Common myeloid progenitor, CD34-positive (primary cell): ENCODE data around the gene SDCCAG8.

Experiments
- CTCF ChIA-PET: fragments of 350-600 bp; sonication (Branson Sonifier 250); formaldehyde crosslinking; loops from one replicate; lab custom pipeline; 2021; ENCODE audit warnings: antibody characterized with exemption; lab: Charles Lee
- POLR2A ChIA-PET: fragments of 350-600 bp; sonication (Branson Sonifier 250); formaldehyde crosslinking; loops from one replicate; lab custom pipeline; 2021; ENCODE audit warnings: antibody characterized with exemption; lab: Charles Lee
- DNase-seq, 3 donors: peaks; one replicate each; pipeline versions ENCODE4 v3.0.0 to v3.0.0-alpha.2; 2013
- H3K27ac ChIP-seq, 2 experiments: 1 replicate in 1 of 2; 2 replicates in 1 of 2; pipeline ENCODE4 v1.7.0; 2013; ENCODE audit warnings: inconsistent platforms in 2 of 2, low read length in 2 of 2, mild to moderate bottlenecking in 2 of 2, low read depth in 1 of 2, moderate library complexity in 1 of 2; ENCODE audit not compliant: severe bottlenecking in 2 of 2, insufficient read depth in 1 of 2, poor library complexity in 1 of 2
- H3K27me3 ChIP-seq, 5 experiments: replicated peaks in 2 of 5; 1 replicate in 3 of 5; 2 replicates in 2 of 5; pipeline versions ENCODE4 v1.6.1 to v1.7.0; 2013; ENCODE audit warnings: low read length in 4 of 5, mild to moderate bottlenecking in 2 of 5, moderate library complexity in 2 of 5, inconsistent platforms in 1 of 5; ENCODE audit not compliant: insufficient read depth in 5 of 5, control insufficient read depth in 4 of 5
- H3K36me3 ChIP-seq, 4 experiments: 1 replicate in 2 of 4; 2 replicates in 2 of 4; pipeline versions ENCODE4 v1.6.1 to v1.7.0; 2013; ENCODE audit warnings: low read length in 3 of 4, control low read depth in 1 of 4, mild to moderate bottlenecking in 1 of 4; ENCODE audit not compliant: control insufficient read depth in 4 of 4, insufficient read depth in 4 of 4
- H3K4me1 ChIP-seq, 4 experiments: 1 replicate in 3 of 4; 2 replicates in 1 of 4; pipeline versions ENCODE4 v1.6.1 to v1.7.1; 2013; ENCODE audit warnings: low read length in 3 of 4, mild to moderate bottlenecking in 3 of 4, control low read depth in 1 of 4, inconsistent platforms in 1 of 4, moderate library complexity in 1 of 4; ENCODE audit not compliant: control insufficient read depth in 4 of 4, insufficient read depth in 4 of 4; ENCODE audit errors: control extremely low read depth in 1 of 4
- H3K4me3 ChIP-seq, 7 experiments: 1 replicate in 4 of 7; 2 replicates in 3 of 7; pipeline versions ENCODE4 v1.5.1 to v1.7.0; 2013; ENCODE audit warnings: mild to moderate bottlenecking in 7 of 7, low read length in 6 of 7, moderate library complexity in 6 of 7, inconsistent platforms in 2 of 7, low read depth in 2 of 7, control low read depth in 1 of 7; ENCODE audit not compliant: insufficient read depth in 4 of 7, control insufficient read depth in 1 of 7; ENCODE audit errors: extremely low read depth in 1 of 7
- H3K9me3 ChIP-seq, 5 experiments: 1 replicate in 4 of 5; 2 replicates in 1 of 5; pipeline versions ENCODE4 v1.6.1 to v1.7.1; 2013; ENCODE audit warnings: low read length in 4 of 5, mild to moderate bottlenecking in 2 of 5, inconsistent platforms in 1 of 5, low read depth in 1 of 5, moderate library complexity in 1 of 5; ENCODE audit not compliant: control insufficient read depth in 4 of 5, insufficient read depth in 2 of 5; ENCODE audit errors: control extremely low read depth in 1 of 5
- WGBS: methylation state at CpG from one replicate; pipeline ENCODE4 v1.1.5; 2013; ENCODE audit not compliant: insufficient coverage; 5-methylcytosine and 5-hydroxymethylcytosine counted together

The SDCCAG8 gene

DNA sequence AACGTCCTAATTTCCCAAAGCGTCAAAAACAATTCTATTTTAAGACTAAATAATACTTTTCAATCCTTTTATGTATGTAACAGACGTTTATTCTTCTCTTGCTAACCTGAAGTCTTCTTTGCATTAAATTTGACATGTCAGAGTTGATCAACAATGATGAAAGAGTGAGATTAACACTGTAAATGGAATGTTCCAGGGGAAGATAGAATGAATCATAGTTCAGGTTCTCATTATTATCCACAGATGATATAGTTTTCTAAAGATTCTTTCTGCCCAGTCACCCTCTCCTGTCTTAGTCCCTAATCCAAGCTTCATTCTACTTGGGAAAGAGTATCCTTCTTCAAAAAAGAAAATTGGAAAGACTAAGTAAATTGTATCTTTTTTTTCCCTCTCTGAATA is 38.9 kb downstream of the SDCCAG8 start:
- ChIA-PET POLR2A (no interaction called here), CTCF (no interaction called here)
- no peak for DNase-seq
- no CpG with 5 or more reads among the region's 3 CpGs for WGBS
- Histone ChIP-seq H3K4me3 (no peak overlapping the region), H3K27ac (no peak overlapping the region), H3K27me3 (no peaks in the 10 kb centered on the region), H3K36me3 (peaks cover 16 to 66% (median 26%) of the 10 kb centered on the region in 4 experiments), H3K9me3 (peaks cover 4 to 18% (median 5%) of the 10 kb centered on the region in 5 experiments), H3K4me1 (peaks cover 0 to 15% (median 7%) of the 10 kb centered on the region in 4 experiments)

DNA sequence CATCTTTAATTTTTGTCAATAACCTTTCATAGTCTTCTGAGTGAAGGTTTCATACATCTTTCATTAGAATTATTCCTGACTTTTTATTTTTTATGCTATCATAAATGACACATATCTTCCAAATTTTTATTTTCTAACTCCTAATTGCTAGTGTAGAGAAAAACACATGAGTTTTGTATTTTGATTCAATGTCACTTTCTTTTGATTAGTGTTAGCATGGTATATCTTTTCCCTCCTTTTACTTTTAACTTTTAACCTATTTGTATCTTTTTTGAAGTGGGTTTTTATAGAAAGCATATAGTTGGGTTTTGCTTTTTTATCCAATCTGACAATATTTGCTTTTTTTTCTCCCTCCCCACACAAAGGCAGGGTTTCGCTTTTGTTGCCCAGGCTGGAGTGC is 43.2 kb downstream of the SDCCAG8 start:
- no peak overlapping the region for H3K27ac ChIP-seq
- ChIA-PET POLR2A (no interaction called here), CTCF (no interaction called here)
- H3K4me3 ChIP-seq = no peak overlapping the region
- WGBS = 100% methylated on average over 1 of the region's 1 CpG
- no peaks in the 10 kb centered on the region for H3K4me1 ChIP-seq
- no peak for DNase-seq
- peaks cover 0 to 19% (median 4%) of the 10 kb centered on the region in 5 experiments for H3K9me3 ChIP-seq
- peaks cover 18 to 63% (median 24%) of the 10 kb centered on the region in 4 experiments for H3K36me3 ChIP-seq
- H3K27me3 ChIP-seq = no peaks in the 10 kb centered on the region

DNA sequence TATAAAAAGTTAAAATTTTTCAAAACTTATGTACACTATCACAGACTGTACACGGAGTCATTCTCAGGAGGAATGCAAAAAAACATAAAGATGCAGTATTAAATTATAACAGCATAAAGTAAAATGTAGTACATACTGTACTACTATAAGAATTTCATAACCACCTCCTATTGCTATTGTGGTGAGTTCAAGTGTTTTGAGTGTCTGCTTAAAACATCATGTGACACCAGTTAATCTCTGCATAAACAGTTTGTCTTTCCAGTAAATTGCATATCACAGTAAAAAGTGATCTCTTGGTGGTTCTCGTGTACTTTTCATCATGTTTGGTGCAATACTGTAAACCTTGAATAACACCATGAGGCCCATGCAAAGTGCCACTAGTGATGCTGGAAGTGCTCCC is 45.2 kb downstream of the SDCCAG8 start:
- Histone ChIP-seq H3K4me3 (no peak overlapping the region), H3K9me3 (peaks cover 0 to 16% (median 4%) of the 10 kb centered on the region in 5 experiments), H3K27me3 (no peaks in the 10 kb centered on the region), H3K4me1 (no peaks in the 10 kb centered on the region), H3K36me3 (peaks cover 16 to 50% (median 25%) of the 10 kb centered on the region in 4 experiments), H3K27ac (no peak overlapping the region)
- POLR2A ChIA-PET = no interaction called here
- CTCF ChIA-PET = no interaction called here
- 100% methylated on average over 1 of the region's 2 CpGs for WGBS
- no peak for DNase-seq

GRCh38 chr1:243311809-243312208 is 56.0 kb downstream of the SDCCAG8 start:
- DNase-seq = no peak
- WGBS = no CpG with 5 or more reads among the region's 1 CpG
- Histone ChIP-seq H3K4me3 (no peak overlapping the region), H3K4me1 (peaks cover 0 to 6% (median 0%) of the 10 kb centered on the region in 4 experiments), H3K27ac (no peak overlapping the region), H3K27me3 (no peaks in the 10 kb centered on the region), H3K9me3 (no peaks in the 10 kb centered on the region), H3K36me3 (peaks cover 14 to 46% (median 33%) of the 10 kb centered on the region in 4 experiments)
- ChIA-PET POLR2A (no interaction called here), CTCF (interaction anchor here (0.5 kb wide), 1 partner anchor 65 kb away, joined by 3 read pairs; no protein-coding TSS in a partner anchor)

DNA sequence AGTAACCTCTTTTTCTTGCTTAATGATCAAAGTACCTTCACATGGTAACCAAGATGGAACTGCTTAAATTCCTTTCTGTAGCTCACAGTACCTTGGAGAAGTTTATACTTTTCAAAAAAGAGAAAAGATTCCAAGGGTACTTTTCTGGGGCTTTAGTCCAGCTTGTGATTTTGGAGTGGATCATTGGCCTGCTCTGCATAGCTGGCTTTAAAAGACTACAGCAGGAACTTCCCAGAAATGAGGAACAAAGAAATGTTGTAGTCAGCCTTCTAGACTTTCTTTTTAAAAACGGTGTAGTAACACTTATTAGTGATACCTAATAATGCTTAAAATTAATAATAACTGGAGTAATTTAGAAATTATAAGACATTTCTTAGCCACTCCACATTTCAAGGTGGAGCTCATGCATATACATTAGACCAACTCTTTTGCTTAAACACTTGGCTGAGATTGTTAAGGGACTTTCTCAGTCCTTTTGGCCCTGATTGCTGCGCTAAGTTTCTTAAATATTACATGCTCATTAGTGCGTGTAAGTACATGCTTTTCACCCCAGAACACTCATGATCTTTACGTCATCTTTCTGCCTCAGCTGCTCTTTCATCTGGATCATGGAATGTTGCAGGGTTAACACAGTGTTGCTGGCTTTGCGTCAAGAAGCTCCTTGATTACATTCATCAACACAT is 57.3 kb downstream of the SDCCAG8 start:
- 100% methylated on average over 3 of the region's 5 CpGs for WGBS

GRCh38 chr1:243313635-243314536 is 58.0 kb downstream of the SDCCAG8 start:
- WGBS = 90% methylated on average over 5 of the region's 6 CpGs
- peaks cover 20 to 48% (median 37%) of the 10 kb centered on the region in 4 experiments for H3K36me3 ChIP-seq

More for the DNA sequence above, 57.3 kb downstream of the SDCCAG8 start:
- ChIA-PET POLR2A (no interaction called here), CTCF (interaction anchor here (0.6 to 0.9 kb wide), 3 partner anchors 9 to 22 kb away, joined by 3 to 4 read pairs (median 3); no protein-coding TSS in a partner anchor)
- no peak overlapping the region for H3K4me3 ChIP-seq
- peak overlapping the region in 1 of 2 experiments; percentile 8 for H3K27ac ChIP-seq
- no peak for DNase-seq
- H3K27me3 ChIP-seq = no peaks in the 10 kb centered on the region
- H3K9me3 ChIP-seq = no peaks in the 10 kb centered on the region
- peaks cover 0 to 6% (median 0%) of the 10 kb centered on the region in 4 experiments for H3K4me1 ChIP-seq
- H3K36me3 ChIP-seq = peaks cover 19 to 48% (median 37%) of the 10 kb centered on the region in 4 experiments

More at GRCh38 chr1:243313635-243314536, 58.0 kb downstream of the SDCCAG8 start:
- no peaks in the 10 kb centered on the region for H3K9me3 ChIP-seq
- no peak for DNase-seq
- POLR2A ChIA-PET = interaction anchor here (0.5 kb wide), 1 partner anchor 12 kb away, joined by 3 read pairs; no protein-coding TSS in a partner anchor
- no peak overlapping the region for H3K4me3 ChIP-seq
- CTCF ChIA-PET = interaction anchor here (0.6 to 1.2 kb wide), 2 partner anchors 18 to 29 kb away, joined by 3 read pairs; no protein-coding TSS in a partner anchor
- no peaks in the 10 kb centered on the region for H3K27me3 ChIP-seq
- peaks cover 0 to 6% (median 0%) of the 10 kb centered on the region in 4 experiments for H3K4me1 ChIP-seq
- H3K27ac ChIP-seq = no peak overlapping the region
